ENCODE measurements around the gene MRAS. TPM values are rescaled to one million over a fixed set of nuclear protein-coding genes. Genes with fewer than 3 reads are reported as not detected.

The MRAS gene
- polyA plus RNA-seq, 1 donor (not counting 4 experiments of a cell fraction or from before 2014, with no cell fraction given), result 7.7 TPM

- no peak for DNase-seq (ENCODE audit: low read depth, low spot score)
- H3K9ac ChIP-seq (ENCODE audit: control insufficient read depth, extremely low read depth, insufficient read depth, low read length), result no peak overlapping the region
- H2AFZ ChIP-seq (ENCODE audit: control insufficient read depth, low read length), result no peak overlapping the region
- no peak for FAIRE-seq
- no peak overlapping the region for H3K27ac ChIP-seq (ENCODE audit: control insufficient read depth, insufficient read depth, low read length)
- dilution Hi-C loops (cut with MboI; ENCODE audit: extremely low pct_ligation_motif_present, low sequenced_read_pairs), result no loop called here
- TF ChIP-seq EZH2 (IDR thresholded peaks at IDR 0.05; ENCODE audit: low read length), result no peak
- no peaks in the 10 kb centered on the region for H3K79me2 ChIP-seq (ENCODE audit: control insufficient read depth, insufficient read depth, low read length)
- no peak overlapping the region for H3K4me3 ChIP-seq (ENCODE audit: control insufficient read depth in 2 of 3, extremely low read depth in 1 of 3, insufficient read depth in 2 of 3, low read depth in 1 of 3, low read length in 3 of 3)
- H4K20me1 ChIP-seq (ENCODE audit: control insufficient read depth, extremely low read depth, insufficient read depth, low read length), result no peaks in the 10 kb centered on the region
- no peaks in the 10 kb centered on the region for H3K36me3 ChIP-seq (ENCODE audit: control insufficient read depth in 2 of 2, extremely low read depth in 1 of 2, insufficient read depth in 2 of 2, low read length in 2 of 2)
- H3K9me1 ChIP-seq (ENCODE audit: control insufficient read depth, extremely low read depth, insufficient read depth, low read length), result no peaks in the 10 kb centered on the region
- H3K27me3 ChIP-seq (ENCODE audit: control insufficient read depth, extremely low read depth, insufficient read depth, low read length), result peaks cover 3% of the 10 kb centered on the region
- H3K9me3 ChIP-seq (ENCODE audit: control insufficient read depth, low read depth, low read length), result no peaks in the 10 kb centered on the region
- no peaks in the 10 kb centered on the region for H3K4me1 ChIP-seq (ENCODE audit: control insufficient read depth, extremely low read depth, insufficient read depth, low read length)
- H3K4me2 ChIP-seq (ENCODE audit: control insufficient read depth, extremely low read depth, insufficient read depth, low read depth, low read length), result no peak overlapping the region
Observed at GRCh38 chr3:138407236-138407907, 59.0 kb downstream of the MRAS start.

GRCh38 chr3:138408751-138409570, 60.6 kb downstream of the MRAS start:
- no peaks in the 10 kb centered on the region for H3K79me2 ChIP-seq (ENCODE audit: control insufficient read depth, insufficient read depth, low read length)
- peaks cover 3% of the 10 kb centered on the region for H3K27me3 ChIP-seq (ENCODE audit: control insufficient read depth, extremely low read depth, insufficient read depth, low read length)
- DNase-seq (ENCODE audit: low read depth, low spot score) (no peak), FAIRE-seq (no peak)
- no peak overlapping the region for H2AFZ ChIP-seq (ENCODE audit: control insufficient read depth, low read length)
- no peak for TF ChIP-seq CTCF (optimal IDR thresholded peaks at IDR 0.05 in 1 of 3, IDR thresholded peaks at IDR 0.05 in 1 of 3, conservative IDR thresholded peaks at IDR 0.05 in 1 of 3; ENCODE audit: extremely low read depth in 1 of 3, insufficient read depth in 2 of 3, low read length in 3 of 3)
- TF ChIP-seq EZH2 (IDR thresholded peaks at IDR 0.05; ENCODE audit: low read length), result no peak
- no peaks in the 10 kb centered on the region for H3K36me3 ChIP-seq (ENCODE audit: control insufficient read depth in 2 of 2, extremely low read depth in 1 of 2, insufficient read depth in 2 of 2, low read length in 2 of 2)
- no peaks in the 10 kb centered on the region for H4K20me1 ChIP-seq (ENCODE audit: control insufficient read depth, extremely low read depth, insufficient read depth, low read length)
- H3K4me2 ChIP-seq (ENCODE audit: control insufficient read depth, extremely low read depth, insufficient read depth, low read depth, low read length), result no peak overlapping the region
- dilution Hi-C loops (cut with MboI; ENCODE audit: extremely low pct_ligation_motif_present, low sequenced_read_pairs), result no loop called here
- H3K27ac ChIP-seq (ENCODE audit: control insufficient read depth, insufficient read depth, low read length), result no peak overlapping the region
- H3K9me1 ChIP-seq (ENCODE audit: control insufficient read depth, extremely low read depth, insufficient read depth, low read length), result no peaks in the 10 kb centered on the region
- no peak overlapping the region for H3K9ac ChIP-seq (ENCODE audit: control insufficient read depth, extremely low read depth, insufficient read depth, low read length)
- H3K4me3 ChIP-seq (ENCODE audit: control insufficient read depth in 2 of 3, extremely low read depth in 1 of 3, insufficient read depth in 2 of 3, low read depth in 1 of 3, low read length in 3 of 3), result no peak overlapping the region
- H3K4me1 ChIP-seq (ENCODE audit: control insufficient read depth, extremely low read depth, insufficient read depth, low read length), result no peaks in the 10 kb centered on the region
- H3K9me3 ChIP-seq (ENCODE audit: control insufficient read depth, low read depth, low read length), result no peaks in the 10 kb centered on the region
